Osteocyte (in vitro differentiated cells): ENCODE data around the gene PRKCH. TPM values are rescaled to one million over a fixed set of nuclear protein-coding genes. Genes with fewer than 3 reads are reported as not detected.

Experiments
- DNase-seq: peaks from one replicate; pipeline ENCODE4 v3.0.0; 2021; ENCODE audit warnings: mixed read lengths; ENCODE audit not compliant: unreplicated experiment; ENCODE audit errors: extremely low spot score
- H3K27ac Mint-ChIP-seq: one replicate; pipeline ENCODE4 v1.8.0; 2021; ENCODE audit warnings: mild to moderate bottlenecking, mixed read lengths; ENCODE audit not compliant: unreplicated experiment
- H3K27me3 Mint-ChIP-seq: one replicate; pipeline ENCODE4 v1.8.0; 2021; ENCODE audit warnings: mixed read lengths; ENCODE audit not compliant: unreplicated experiment
- H3K36me3 Mint-ChIP-seq: one replicate; pipeline ENCODE4 v1.8.0; 2021; ENCODE audit warnings: mixed read lengths; ENCODE audit not compliant: unreplicated experiment
- H3K4me1 Mint-ChIP-seq: one replicate; pipeline ENCODE4 v1.8.0; 2021; ENCODE audit warnings: mixed read lengths; ENCODE audit not compliant: unreplicated experiment
- H3K4me3 Mint-ChIP-seq: one replicate; pipeline ENCODE4 v1.8.0; 2021; ENCODE audit warnings: mild to moderate bottlenecking, moderate library complexity, mixed read lengths; ENCODE audit not compliant: unreplicated experiment
- H3K9me3 Mint-ChIP-seq: one replicate; pipeline ENCODE4 v1.8.0; 2021; ENCODE audit warnings: mixed read lengths; ENCODE audit not compliant: unreplicated experiment
- CTCF ChIP-seq: fragments of 200-600 bp; sonication (generic); IDR thresholded peaks from 2 replicates; pipeline ENCODE4 v1.5.0; 2021; ENCODE audit warnings: antibody characterized with exemption, mild to moderate bottlenecking, moderate library complexity
- total RNA-seq: library from RNA; stranded (reverse); gene quantifications from 2 replicates; pipeline ENCODE4 v1.2.1, GENCODE V29; 2021

PRKCH gene
- total RNA-seq, 1 donor from 2014 or later: 10.6 TPM

- Mint-ChIP-seq H3K4me3 (no peak overlapping the region), H3K27me3 (no peaks in the 10 kb centered on the region), H3K9me3 (no peaks in the 10 kb centered on the region), H3K4me1 (peaks cover 5% of the 10 kb centered on the region), H3K36me3 (no peaks in the 10 kb centered on the region), H3K27ac (no peak overlapping the region)
- DNase-seq: no peak
- no peak for TF ChIP-seq CTCF
Measured at GRCh38 chr14:61499991-61500390, 178.6 kb downstream of the PRKCH start.

- no peak for DNase-seq
- no peak for TF ChIP-seq CTCF
- no peaks in the 10 kb centered on the region for H3K36me3 Mint-ChIP-seq
- peaks cover 5% of the 10 kb centered on the region for H3K4me1 Mint-ChIP-seq
- H3K27me3 Mint-ChIP-seq: no peaks in the 10 kb centered on the region
- no peak overlapping the region for H3K4me3 Mint-ChIP-seq
- no peak overlapping the region for H3K27ac Mint-ChIP-seq
- H3K9me3 Mint-ChIP-seq: no peaks in the 10 kb centered on the region
Measured at GRCh38 chr14:61501714-61502458, 180.5 kb downstream of the PRKCH start.

- TF ChIP-seq CTCF: no peak
- Mint-ChIP-seq H3K4me1 (peaks cover 5% of the 10 kb centered on the region), H3K27ac (no peak overlapping the region), H3K36me3 (no peaks in the 10 kb centered on the region), H3K4me3 (no peak overlapping the region), H3K9me3 (no peaks in the 10 kb centered on the region), H3K27me3 (no peaks in the 10 kb centered on the region)
- DNase-seq: no peak
Measured at GRCh38 chr14:61502459-61503093, 181.2 kb downstream of the PRKCH start.

- H3K27me3 Mint-ChIP-seq: no peaks in the 10 kb centered on the region
- H3K27ac Mint-ChIP-seq: no peak overlapping the region
- no peaks in the 10 kb centered on the region for H3K9me3 Mint-ChIP-seq
- no peak for TF ChIP-seq CTCF
- no peak for DNase-seq
- no peaks in the 10 kb centered on the region for H3K36me3 Mint-ChIP-seq
- H3K4me3 Mint-ChIP-seq: no peak overlapping the region
- peaks cover 5% of the 10 kb centered on the region for H3K4me1 Mint-ChIP-seq
Measured at GRCh38 chr14:61503167-61503801, 181.9 kb downstream of the PRKCH start.

GRCh38 chr14:61504901-61505300 is 183.5 kb downstream of the PRKCH start:
- DNase-seq: no peak
- Mint-ChIP-seq H3K4me1 (peaks cover 5% of the 10 kb centered on the region), H3K27me3 (no peaks in the 10 kb centered on the region), H3K9me3 (no peaks in the 10 kb centered on the region), H3K27ac (no peak overlapping the region), H3K4me3 (no peak overlapping the region), H3K36me3 (no peaks in the 10 kb centered on the region)
- no peak for TF ChIP-seq CTCF
